ENCODE results near the gene ALKBH5.

- no peak for TF ChIP-seq NFXL1 (IDR thresholded peaks at IDR 0.05; ENCODE audit: borderline replicate concordance)
- no peak for TF ChIP-seq CTCF (IDR thresholded peaks at IDR 0.05 in 2 of 3, conservative IDR thresholded peaks at IDR 0.05 in 1 of 3; ENCODE audit: control insufficient read depth in 2 of 3, extremely low read depth in 1 of 3, insufficient read depth in 1 of 3, low read depth in 3 of 3, low read length in 3 of 3)
- TF ChIP-seq MXI1 (IDR thresholded peaks at IDR 0.05; ENCODE audit: low read depth, low read length): no peak
- no peak for TF ChIP-seq CHD1 (IDR thresholded peaks at IDR 0.05; ENCODE audit: low read depth, low read length)
- no peak for TF ChIP-seq NR2C2 (IDR thresholded peaks at IDR 0.05; ENCODE audit: borderline replicate concordance, control insufficient read depth, insufficient read length, low read depth)
- no peak for TF ChIP-seq ZSCAN29 (IDR thresholded peaks at IDR 0.05)
- no peak for TF ChIP-seq PAX5 (IDR thresholded peaks at IDR 0.05; ENCODE audit: borderline replicate concordance, low read depth, low read length)
- no peak for TF ChIP-seq WRNIP1 (IDR thresholded peaks at IDR 0.05; ENCODE audit: borderline replicate concordance, low read depth, low read length)
- TF ChIP-seq ZNF217 (IDR thresholded peaks at IDR 0.05): no peak
- no peak for TF ChIP-seq POLR2A (IDR thresholded peaks at IDR 0.05; ENCODE audit: low read depth, low read length)
Measured at GRCh38 chr17:18236494-18236893, 52.9 kb downstream of the ALKBH5 start.

Measured in GM12878 (cell line).